ENCODE measurements around the gene NTSR2. TPM values are rescaled to one million over a fixed set of nuclear protein-coding genes. Genes with fewer than 3 reads are reported as not detected.

The NTSR2 gene
- total RNA-seq, 4 donors from 2014 or later, result not detected

GRCh38 chr2:11637546-11637945 lies 32.4 kb downstream of the NTSR2 start:
- Histone ChIP-seq H3K36me3 (no peaks in the 10 kb centered on the region), H3K4me1 (no peaks in the 10 kb centered on the region), H3K4me3 (no peak overlapping the region), H3K27me3 (no peaks in the 10 kb centered on the region), H3K27ac (no peak overlapping the region), H3K9me3 (no peaks in the 10 kb centered on the region)
- no peak for TF ChIP-seq POLR2AphosphoS5 (IDR thresholded peaks at IDR 0.05)
- no peak for TF ChIP-seq EP300 (IDR thresholded peaks at IDR 0.05; ENCODE audit: low read depth)
- no peak for TF ChIP-seq POLR2A (IDR thresholded peaks at IDR 0.05)
- no peak for TF ChIP-seq CTCF (IDR thresholded peaks at IDR 0.05)
- intact Hi-C loops (cut with DNase I; ENCODE audit: low total_unique reads) (no loop called here), in situ Hi-C loops (cut with MboI; ENCODE audit: low pct_ligation_motif_present in 1 of 4, low pct_unique_long_range_greater_than_20kb in 1 of 4, low sequenced_read_pairs in 3 of 4) (no loop called here)
- WGBS, 2 donors (ENCODE audit: low coverage in 1 of 2), result 84% methylated on average over 14 of the region's 15 CpGs; no CpG with 5 or more reads in 1 of the 2 donors
- DNase-seq, result no peak

- Histone ChIP-seq H3K36me3 (no peaks in the 10 kb centered on the region), H3K4me1 (no peaks in the 10 kb centered on the region), H3K27me3 (no peaks in the 10 kb centered on the region), H3K9me3 (no peaks in the 10 kb centered on the region), H3K4me3 (no peak overlapping the region), H3K27ac (no peak overlapping the region)
- in situ Hi-C loops (cut with MboI; ENCODE audit: low pct_ligation_motif_present in 1 of 4, low pct_unique_long_range_greater_than_20kb in 1 of 4, low sequenced_read_pairs in 3 of 4), result no loop called here
- WGBS, 2 donors (ENCODE audit: low coverage in 1 of 2), result 47 to 72% methylated on average over 4 to 11 of the region's 11 CpGs
- TF ChIP-seq CTCF (IDR thresholded peaks at IDR 0.05) (no peak), POLR2AphosphoS5 (IDR thresholded peaks at IDR 0.05) (no peak), EP300 (IDR thresholded peaks at IDR 0.05; ENCODE audit: low read depth) (no peak)
- intact Hi-C loops (cut with DNase I; ENCODE audit: low total_unique reads), result no loop called here
- no peak for DNase-seq
Observed at GRCh38 chr2:11636593-11637295, 33.3 kb downstream of the NTSR2 start.

- Histone ChIP-seq H3K27ac (no peak overlapping the region), H3K4me3 (no peak overlapping the region), H3K4me1 (no peaks in the 10 kb centered on the region), H3K27me3 (no peaks in the 10 kb centered on the region), H3K9me3 (no peaks in the 10 kb centered on the region), H3K36me3 (no peaks in the 10 kb centered on the region)
- in situ Hi-C loops (cut with MboI; ENCODE audit: low pct_ligation_motif_present in 1 of 4, low pct_unique_long_range_greater_than_20kb in 1 of 4, low sequenced_read_pairs in 3 of 4) (no loop called here), intact Hi-C loops (cut with DNase I; ENCODE audit: low total_unique reads) (no loop called here)
- no peak for DNase-seq
- TF ChIP-seq POLR2AphosphoS5 (IDR thresholded peaks at IDR 0.05) (no peak), POLR2A (IDR thresholded peaks at IDR 0.05) (no peak), EP300 (IDR thresholded peaks at IDR 0.05; ENCODE audit: low read depth) (no peak), CTCF (IDR thresholded peaks at IDR 0.05) (no peak)
- WGBS, 2 donors (ENCODE audit: low coverage in 1 of 2), result 92% methylated on average over 15 of the region's 15 CpGs; no CpG with 5 or more reads in 1 of the 2 donors
Observed at GRCh38 chr2:11635141-11635540, 34.9 kb downstream of the NTSR2 start.

GRCh38 chr2:11634584-11634983 lies 35.4 kb downstream of the NTSR2 start:
- H3K4me1 ChIP-seq, result no peaks in the 10 kb centered on the region
- in situ Hi-C loops (cut with MboI; ENCODE audit: low pct_ligation_motif_present in 1 of 4, low pct_unique_long_range_greater_than_20kb in 1 of 4, low sequenced_read_pairs in 3 of 4) (no loop called here), intact Hi-C loops (cut with DNase I; ENCODE audit: low total_unique reads) (no loop called here)
- no peak for DNase-seq
- TF ChIP-seq EP300 (IDR thresholded peaks at IDR 0.05; ENCODE audit: low read depth), result no peak
- no peak for TF ChIP-seq POLR2AphosphoS5 (IDR thresholded peaks at IDR 0.05)
- TF ChIP-seq POLR2A (IDR thresholded peaks at IDR 0.05), result no peak
- TF ChIP-seq CTCF (IDR thresholded peaks at IDR 0.05), result no peak
- 93 to 95% methylated on average over 7 to 15 of the region's 15 CpGs for WGBS, 2 donors (ENCODE audit: low coverage in 1 of 2)
- no peaks in the 10 kb centered on the region for H3K27me3 ChIP-seq
- H3K4me3 ChIP-seq, result no peak overlapping the region
- H3K9me3 ChIP-seq, result no peaks in the 10 kb centered on the region
- H3K36me3 ChIP-seq, result no peaks in the 10 kb centered on the region
- H3K27ac ChIP-seq, result no peak overlapping the region

All from transverse colon (tissue), 4 donors.